ENCODE measurements around the gene SYT8.

The SYT8 gene

GRCh38 chr11:1845561-1846452, 11.0 kb downstream of the SYT8 start:
- DNase-seq (ENCODE audit: low read depth) = no peak

- DNase-seq (ENCODE audit: low read depth) = no peak
These were observed 11.7 kb downstream of the SYT8 start for GRCh38 chr11:1846453-1846932.

DNA sequence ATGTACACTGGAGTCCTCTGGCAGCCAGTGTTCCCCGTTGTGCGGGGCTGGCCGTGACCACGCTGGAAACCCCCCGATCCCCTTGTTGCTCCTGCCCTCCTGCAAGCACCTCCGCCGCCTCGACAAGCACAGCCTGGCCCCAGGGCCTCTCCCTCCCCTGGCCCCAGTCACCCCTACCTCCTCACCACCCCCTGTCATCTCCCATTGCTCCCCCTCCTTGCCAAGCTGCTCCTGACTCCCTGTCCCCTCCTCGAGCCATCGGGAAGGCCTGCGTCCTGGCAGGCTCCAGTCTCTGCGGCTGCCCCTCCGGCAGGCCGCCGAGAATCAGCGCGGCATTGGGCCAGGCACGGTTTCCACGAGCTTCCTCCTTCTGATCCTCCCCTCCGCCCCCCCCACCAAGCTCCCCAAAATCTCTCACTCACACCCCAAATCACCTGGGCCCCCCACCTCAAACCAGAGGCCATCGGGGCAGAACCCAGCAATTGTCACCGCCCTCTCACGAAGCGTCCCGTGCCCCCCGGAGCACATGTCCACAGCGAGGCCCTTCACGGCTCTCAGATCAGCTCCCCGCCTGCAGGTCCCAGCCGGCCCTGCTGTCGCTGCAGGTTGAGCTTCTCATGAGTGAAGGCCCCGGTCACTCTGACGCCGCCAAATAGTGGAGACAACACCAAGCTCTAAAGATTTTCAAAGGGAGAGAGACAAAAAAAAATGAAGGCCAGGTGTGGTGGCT, 12.4 kb downstream of the SYT8 start:
- DNase-seq (ENCODE audit: low read depth) = no peak

GRCh38 chr11:1847926-1848639, 13.3 kb downstream of the SYT8 start:
- DNase-seq (ENCODE audit: low read depth) = no peak

GRCh38 chr11:1848640-1849430, 14.0 kb downstream of the SYT8 start:
- DNase-seq (ENCODE audit: low read depth) = no peak

GRCh38 chr11:1851468-1852180, 16.8 kb downstream of the SYT8 start:
- DNase-seq (ENCODE audit: low read depth) = no peak

- DNase-seq (ENCODE audit: low read depth) = no peak
These were observed 17.6 kb downstream of the SYT8 start for GRCh38 chr11:1852271-1852876.

GRCh38 chr11:1852877-1853276, 18.1 kb downstream of the SYT8 start, which contains the start of gene LSP1:
Gene LSP1 (plus strand): TSS chr11:1853084. CDS start chr11:1853145, 61 bp downstream.
- DNase-seq (ENCODE audit: low read depth) = no peak

- DNase-seq (ENCODE audit: low read depth) = no peak
These were observed 18.8 kb downstream of the SYT8 start for GRCh38 chr11:1853376-1854131.

DNA sequence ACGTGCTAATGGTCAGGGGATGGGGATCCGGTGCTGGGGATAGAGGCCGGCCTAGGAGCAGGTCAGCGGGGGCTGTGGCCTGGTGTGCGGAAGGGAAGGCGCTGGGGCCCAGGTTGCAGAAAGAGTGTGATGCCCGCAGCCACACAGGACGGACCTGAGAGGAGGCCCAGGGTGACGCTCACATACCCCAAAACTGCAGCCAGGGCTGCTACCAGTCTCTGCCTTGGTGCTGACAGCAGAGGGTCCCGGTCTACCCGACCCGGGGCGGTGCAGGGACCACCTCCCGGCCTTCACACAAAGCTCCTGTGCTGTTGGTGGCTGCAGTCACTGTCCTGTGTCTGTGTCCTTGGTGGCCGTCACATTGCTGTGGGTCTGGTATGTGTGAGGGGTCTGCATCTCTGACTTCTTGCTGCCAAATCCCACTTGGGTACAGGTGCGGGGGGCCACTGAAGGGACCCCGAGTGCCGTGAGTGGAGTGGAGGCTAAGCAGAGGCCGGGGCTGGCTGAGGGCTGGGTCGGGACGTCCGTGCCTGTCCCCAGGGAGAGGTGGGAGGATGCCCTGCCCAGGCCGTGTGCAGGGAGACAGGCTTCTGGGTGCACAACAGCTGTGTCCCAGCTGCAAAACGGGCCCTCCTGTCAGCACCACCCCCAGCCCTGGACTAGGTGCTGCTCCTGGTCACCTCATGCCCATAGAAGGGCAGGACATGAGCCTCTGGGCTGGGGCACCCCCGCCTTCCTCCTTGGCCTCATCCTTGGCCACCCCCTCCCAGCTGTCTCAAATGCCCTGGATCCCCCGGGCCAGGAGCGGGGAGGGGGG, 19.6 kb downstream of the SYT8 start:
- no peak for DNase-seq (ENCODE audit: low read depth)

GRCh38 chr11:1854949-1855885, 20.4 kb downstream of the SYT8 start:
- DNase-seq (ENCODE audit: low read depth) = no peak

DNA sequence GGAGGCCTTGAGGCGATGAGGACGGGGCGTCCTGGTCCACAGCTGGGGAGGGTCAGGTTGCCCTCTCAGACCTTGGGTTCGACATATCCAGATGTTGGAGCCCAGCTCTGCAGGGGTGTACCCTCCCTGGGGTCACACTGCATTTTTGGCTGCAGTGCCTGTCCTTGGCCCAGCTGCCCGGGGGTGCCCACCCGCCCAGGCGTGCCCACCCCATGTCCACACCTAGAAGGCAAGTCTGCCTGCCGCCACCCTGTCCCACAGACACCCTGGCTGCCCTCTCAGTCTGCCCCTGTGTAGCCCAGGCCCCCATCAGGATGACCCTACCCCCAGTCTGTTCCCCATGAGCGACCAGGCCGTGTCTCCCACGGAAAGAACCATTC, 21.1 kb downstream of the SYT8 start:
- no peak for DNase-seq (ENCODE audit: low read depth)

- DNase-seq (ENCODE audit: low read depth) = no peak
These were observed 21.7 kb downstream of the SYT8 start for GRCh38 chr11:1856306-1857005.

GRCh38 chr11:1857064-1857463, 22.3 kb downstream of the SYT8 start:
- no peak for DNase-seq (ENCODE audit: low read depth)

DNA sequence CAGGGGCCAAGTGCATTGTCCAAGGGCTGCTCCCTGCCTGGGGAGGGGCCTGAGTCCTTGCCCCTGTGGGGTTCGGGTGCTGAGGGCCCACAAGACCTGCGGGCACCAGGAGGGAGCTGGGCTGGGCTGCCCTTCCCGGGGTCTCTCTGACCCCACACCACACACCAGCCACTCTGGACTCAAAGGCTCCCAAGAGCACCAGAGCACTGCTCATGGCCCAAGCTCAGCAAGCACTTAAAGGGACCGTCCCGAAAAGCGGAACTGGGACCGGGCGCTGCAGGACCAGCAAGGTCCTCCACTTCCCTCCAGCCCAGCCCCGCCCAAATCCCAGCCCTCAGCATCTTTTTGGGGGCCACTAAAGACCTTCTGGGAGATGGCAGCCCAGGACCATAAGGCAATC, 23.4 kb downstream of the SYT8 start:
- no peak for DNase-seq (ENCODE audit: low read depth)

- no peak for DNase-seq (ENCODE audit: low read depth)
These were observed 23.8 kb downstream of the SYT8 start for GRCh38 chr11:1858576-1858975.

DNA sequence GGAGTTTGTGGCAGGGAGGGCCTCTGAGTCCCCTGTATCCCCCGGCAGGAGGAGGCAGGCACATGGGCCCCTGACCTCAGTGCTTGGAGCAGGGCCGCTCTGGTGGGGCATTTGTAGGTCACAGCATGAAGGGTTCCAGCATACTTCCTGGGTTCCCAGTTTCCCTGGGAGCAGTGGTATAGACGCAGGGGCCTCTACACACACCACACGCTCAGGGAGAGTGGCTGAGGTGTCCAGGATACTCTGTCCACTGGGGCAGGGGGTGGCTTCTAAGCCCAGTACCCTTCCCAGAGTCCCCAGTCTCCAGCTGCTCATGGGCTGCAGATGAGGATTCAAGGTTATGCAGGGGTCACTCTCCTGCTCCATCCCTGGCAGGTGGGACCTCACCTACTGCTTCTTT, 24.2 kb downstream of the SYT8 start:
- no peak for DNase-seq (ENCODE audit: low read depth)

All from stimulated activated CD8-positive, alpha-beta memory T cell treated with anti-CD3 and anti-CD28 coated beads, Interleukin-15, amount 100 ng/mL, for 24 hours (primary cell).